SU-DHL-6 (cell line): ENCODE data around the gene RSBN1L.

Experiments used
- EZH2phosphoT487 ChIP-seq: fragments of 200-600 bp; sonication (generic), shearing (Covaris generic); conservative IDR thresholded peaks from 2 replicates; pipeline ENCODE4 v1.6.1; 2018; ENCODE audit warnings: mild to moderate bottlenecking, antibody characterized with exemption, low read length, moderate library complexity, mixed read lengths
- TF ChIP-seq, protein P1 (sequence below): fragments of 200-600 bp; sonication (generic); IDR thresholded peaks from one replicate; pipeline ENCODE4 v1.5.1; 2017; ENCODE audit warnings: antibody characterized with exemption, mild to moderate bottlenecking, low read length, moderate library complexity; ENCODE audit not compliant: insufficient read depth, poor library complexity, severe bottlenecking

DNA sequence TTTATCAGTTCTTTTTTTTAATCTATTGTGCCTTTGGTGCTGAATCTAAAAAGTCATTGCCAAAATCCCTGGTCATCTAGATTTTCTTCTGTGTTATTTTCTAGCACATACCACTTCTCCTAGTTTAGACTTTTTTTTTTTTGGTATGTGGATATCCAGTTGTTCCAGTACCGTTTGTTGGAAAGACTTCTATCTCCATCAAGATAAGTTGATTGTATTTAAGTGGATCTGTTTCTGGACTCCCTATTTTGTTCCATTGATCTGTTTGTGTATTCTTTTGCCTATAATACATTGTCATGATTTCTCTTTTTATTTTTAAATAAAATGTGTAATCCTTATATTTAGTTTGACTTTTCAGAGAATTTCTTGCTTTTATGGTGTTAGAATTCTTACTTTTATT, 35.5 kb downstream of the RSBN1L start:
- TF ChIP-seq, protein P1, sequence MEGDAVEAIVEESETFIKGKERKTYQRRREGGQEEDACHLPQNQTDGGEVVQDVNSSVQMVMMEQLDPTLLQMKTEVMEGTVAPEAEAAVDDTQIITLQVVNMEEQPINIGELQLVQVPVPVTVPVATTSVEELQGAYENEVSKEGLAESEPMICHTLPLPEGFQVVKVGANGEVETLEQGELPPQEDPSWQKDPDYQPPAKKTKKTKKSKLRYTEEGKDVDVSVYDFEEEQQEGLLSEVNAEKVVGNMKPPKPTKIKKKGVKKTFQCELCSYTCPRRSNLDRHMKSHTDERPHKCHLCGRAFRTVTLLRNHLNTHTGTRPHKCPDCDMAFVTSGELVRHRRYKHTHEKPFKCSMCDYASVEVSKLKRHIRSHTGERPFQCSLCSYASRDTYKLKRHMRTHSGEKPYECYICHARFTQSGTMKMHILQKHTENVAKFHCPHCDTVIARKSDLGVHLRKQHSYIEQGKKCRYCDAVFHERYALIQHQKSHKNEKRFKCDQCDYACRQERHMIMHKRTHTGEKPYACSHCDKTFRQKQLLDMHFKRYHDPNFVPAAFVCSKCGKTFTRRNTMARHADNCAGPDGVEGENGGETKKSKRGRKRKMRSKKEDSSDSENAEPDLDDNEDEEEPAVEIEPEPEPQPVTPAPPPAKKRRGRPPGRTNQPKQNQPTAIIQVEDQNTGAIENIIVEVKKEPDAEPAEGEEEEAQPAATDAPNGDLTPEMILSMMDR: no peak
- TF ChIP-seq EZH2phosphoT487: no peak
